22Rv1 (cell line): ENCODE data around the gene TMEM244.
"Not testable (repeated sequence)": the region's sequence is repeated elsewhere in the genome, so short reads cannot be mapped to it uniquely, and the experiment has no call there.

Source experiments
- CTCF ChIP-seq: fragments of 450-650 bp; IDR thresholded peaks from 2 replicates; pipeline ENCODE4 v1.5.1; 2017; ENCODE audit warnings: mild to moderate bottlenecking
- ZFX ChIP-seq: fragments of 450-650 bp; IDR thresholded peaks from 2 replicates; pipeline ENCODE4 v1.6.1; 2017; ENCODE audit warnings: antibody characterized with exemption, borderline replicate concordance

- TF ChIP-seq CTCF, ZFX: not testable (repeated sequence)
Measured at GRCh38 chr6:129877894-129878293, 16.8 kb upstream of the TMEM244 start.
